GM13977 (cell line): ENCODE data around the gene PARP4.
"Not testable (repeated sequence)": the region's sequence is repeated elsewhere in the genome, so short reads cannot be mapped to it uniquely, and the experiment has no call there.

ENCODE experiments used
- DNase-seq: peaks from one replicate; pipeline ENCODE4 v3.0.0; 2012; ENCODE audit warnings: low spot score
- CTCF ChIP-seq: IDR thresholded peaks from 2 replicates; pipeline ENCODE4 v1.5.1; 2012; ENCODE audit warnings: mild to moderate bottlenecking, control low read depth; ENCODE audit not compliant: insufficient read depth; ENCODE audit errors: extremely low read depth, missing control alignments
- in situ Hi-C: fragments of 300-500 bp; cut with MboI; formaldehyde crosslinking; loops from one replicate; pipeline ENCODE4 v1.12.0; 2022; ENCODE audit warnings: low sequenced_read_pairs, low pct_unique_long_range_greater_than_20kb, mixed read lengths, inconsistent platforms; ENCODE audit not compliant: unreplicated experiment

The PARP4 gene

DNA sequence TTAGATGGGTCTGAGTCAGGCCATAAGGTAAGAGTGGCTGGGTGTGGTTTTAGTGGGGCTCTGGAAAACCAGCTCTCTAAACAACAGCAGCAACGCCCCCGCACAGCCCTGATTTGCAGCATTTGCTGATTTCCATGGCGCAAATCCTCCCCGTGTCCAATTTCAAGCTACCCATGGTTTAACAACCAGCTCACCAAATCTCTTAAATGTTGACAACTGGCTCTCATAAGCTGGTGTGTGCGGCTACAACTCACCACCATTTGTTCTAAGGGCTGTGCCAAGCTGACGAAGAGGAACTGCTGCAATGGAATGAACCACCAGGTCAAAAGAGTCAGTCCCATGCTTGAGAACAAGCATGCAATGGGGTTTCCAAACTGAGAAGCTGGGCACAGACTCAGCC is 22.9 kb downstream of the PARP4 start:
- no peak for TF ChIP-seq CTCF
- no peak for DNase-seq
- in situ Hi-C loops = no loop called here

GRCh38 chr13:24488092-24488491 is 24.5 kb downstream of the PARP4 start:
- in situ Hi-C loops, DNase-seq: not testable (repeated sequence)

GRCh38 chr13:24486017-24486657 is 26.4 kb downstream of the PARP4 start:
- in situ Hi-C loops, DNase-seq: not testable (repeated sequence)

GRCh38 chr13:24473686-24474085 is 38.9 kb downstream of the PARP4 start:
- DNase-seq = no peak
- no peak for TF ChIP-seq CTCF
- in situ Hi-C loops = no loop called here

- DNase-seq, in situ Hi-C loops: not testable (repeated sequence)
Measured at GRCh38 chr13:24472129-24472528, 40.4 kb downstream of the PARP4 start.

DNA sequence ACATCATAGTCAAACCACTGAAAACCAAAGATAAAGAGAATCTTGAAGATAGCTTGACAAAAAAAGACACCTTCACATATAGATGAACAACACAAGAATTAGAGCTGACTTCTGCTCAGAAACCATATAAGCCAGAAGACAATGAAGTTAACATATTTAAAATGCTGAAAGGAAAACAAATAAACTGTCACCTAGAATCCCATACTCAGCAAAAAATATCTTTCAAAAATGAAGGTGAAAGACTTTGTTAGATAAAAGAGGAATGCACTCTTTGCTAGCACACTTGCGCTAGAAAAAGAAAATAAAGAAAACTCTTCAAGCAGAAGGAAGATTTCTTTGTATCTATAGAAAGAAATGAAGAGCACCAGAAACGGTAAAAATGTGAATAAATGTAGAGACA is 49.5 kb downstream of the PARP4 start:
- in situ Hi-C loops = no loop called here
- no peak for DNase-seq
- TF ChIP-seq CTCF = no peak

- in situ Hi-C loops = no loop called here
- no peak for TF ChIP-seq CTCF
- DNase-seq = no peak
Measured at GRCh38 chr13:24460256-24460655, 52.3 kb downstream of the PARP4 start.

DNA sequence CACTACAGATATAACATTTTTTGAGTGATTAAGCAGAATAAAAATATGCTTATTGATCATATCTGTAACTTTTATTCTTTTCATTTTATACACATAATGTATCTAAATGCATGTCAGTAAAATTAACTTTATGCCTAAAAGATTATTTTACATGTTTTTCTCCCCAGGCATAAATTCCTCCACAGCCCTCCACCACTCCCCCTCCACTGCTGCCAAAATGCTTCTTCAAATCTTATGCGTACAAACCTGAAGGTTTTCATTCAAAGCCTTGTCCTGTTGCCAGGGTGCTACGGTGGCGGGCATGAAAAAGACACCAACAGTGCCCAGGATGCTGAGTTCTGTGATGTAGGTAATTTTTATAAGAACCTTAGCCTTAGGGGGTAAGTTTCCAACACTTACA is 52.9 kb downstream of the PARP4 start:
- in situ Hi-C loops = no loop called here
- DNase-seq = no peak
- TF ChIP-seq CTCF = no peak
